Psoas muscle (tissue), 8 donors: ENCODE data around the gene CDH1. TPM values are rescaled to one million over a fixed set of nuclear protein-coding genes. Genes with fewer than 3 reads are reported as not detected.

Experiments
- ATAC-seq, 4 donors: fragments of 200-7000 bp; cut with Tn5 transposase; one replicate each; pipeline ENCODE4 v1.9.1; 2020; ENCODE audit warnings: moderate library complexity in 3 of 4, mild to moderate bottlenecking in 2 of 4
- DNase-seq, 2 donors: peaks; one replicate each; pipeline ENCODE4 v3.0.0-alpha.2; 2020
- H3K27ac ChIP-seq: fragments of 200-600 bp; one replicate; pipeline ENCODE4 v1.8.0; 2022
- H3K27me3 ChIP-seq, 3 donors: fragments of 200-600 bp in 1 of 3; one replicate each; pipeline versions ENCODE4 v1.6.1 to v1.8.0; 2013 to 2022; ENCODE audit warnings: low read length in 2 of 3, mild to moderate bottlenecking in 2 of 3, moderate library complexity in 1 of 3; ENCODE audit not compliant: insufficient read depth in 3 of 3
- H3K36me3 ChIP-seq, 2 donors: fragments of 200-600 bp in 1 of 2; one replicate each; pipeline versions ENCODE4 v1.6.1 to v1.8.0; 2013 to 2022; ENCODE audit warnings: low read depth in 1 of 2, mild to moderate bottlenecking in 1 of 2, moderate library complexity in 1 of 2; ENCODE audit not compliant: insufficient read depth in 1 of 2
- H3K4me1 ChIP-seq: fragments of 200-600 bp; one replicate; pipeline ENCODE4 v1.8.0; 2022
- H3K4me3 ChIP-seq: fragments of 200-600 bp; one replicate; pipeline ENCODE4 v1.8.0; 2022; ENCODE audit warnings: mild to moderate bottlenecking
- H3K9me3 ChIP-seq: fragments of 200-600 bp; one replicate; pipeline ENCODE4 v1.8.0; 2022
- CTCF ChIP-seq: fragments of 200-600 bp; IDR thresholded peaks from one replicate; pipeline ENCODE4 v1.8.0; 2022; ENCODE audit warnings: antibody characterized with exemption
- WGBS, 3 donors: extraction: QIAGEN DNeasy Blood & Tissue Kit; methylation state at CpG; one replicate each; pipeline versions ENCODE4 v1.1.6 to v1.1.7; 2013; 5-methylcytosine and 5-hydroxymethylcytosine counted together
- intact Hi-C, 2 donors: fragments of 100-400 bp; cut with DNase I; formaldehyde crosslinking; loops; one replicate each; pipeline versions ENCODE4 v1.11.0 to v1.14.2; 2022
- polyA plus RNA-seq, 3 donors: library from polyadenylated mRNA; stranded (reverse); fragments of 200-250 nt; gene quantifications; one replicate each; pipeline ENCODE4 v1.2.3, GENCODE V29; 2013
- total RNA-seq, 4 donors: library from RNA; stranded (reverse); fragmentation: NEBNext Ultra II Directional in 2 of 4; extraction: Animal tissue kit (Norgen Biotek cat#: 25700) in 2 of 4; gene quantifications; one replicate each; pipeline versions ENCODE4 v1.2.1 to v1.2.4, GENCODE V29; 2021 to 2023
- donor health status: healthy with polysubstance abuse.
- donor health status: DM: no; HTN: no; CAD: no; lungs with moderate emphysema.
- donor health status: Bipolar disorder and iron deficiency.
- donor health status: healthy.
- donor health status: DM: yes; HTN: yes; CAD: no.
- donor health status: DM: no; HTN: no; CAD: no.
- donor health status: DM: no; HTN: no; CAD: no.
- donor health status: DM: yes; HTN: yes; CAD: no.

The CDH1 gene
- total and polyA plus RNA-seq, 7 donors = 0.04 to 0.63 (median 0.09) TPM; not detected in 2

GRCh38 chr16:68732042-68732680 is 4.9 kb upstream of the CDH1 start:
- Histone ChIP-seq H3K36me3 (no peaks in the 10 kb centered on the region), H3K9me3 (no peaks in the 10 kb centered on the region), H3K27me3 (peaks cover 0 to 31% (median 11%) of the 10 kb centered on the region in 3 donors), H3K4me1 (no peaks in the 10 kb centered on the region), H3K4me3 (no peak overlapping the region), H3K27ac (no peak overlapping the region)
- ATAC-seq (no peak), DNase-seq (no peak)
- TF ChIP-seq CTCF = no peak
- intact Hi-C loops = no loop called here
- 38 to 44% (median 40%) methylated on average over 8 of the region's 8 CpGs for WGBS, 3 donors

- Histone ChIP-seq H3K27me3 (peaks cover 0 to 37% (median 13%) of the 10 kb centered on the region in 3 donors), H3K27ac (no peak overlapping the region), H3K4me1 (no peaks in the 10 kb centered on the region), H3K36me3 (no peaks in the 10 kb centered on the region), H3K9me3 (no peaks in the 10 kb centered on the region), H3K4me3 (no peak overlapping the region)
- TF ChIP-seq CTCF = no peak
- ATAC-seq = no peak
- intact Hi-C loops = no loop called here
- WGBS, 3 donors = 52 to 57% (median 53%) methylated on average over 4 of the region's 4 CpGs
- DNase-seq = no peak
Measured at GRCh38 chr16:68732741-68733399, 4.2 kb upstream of the CDH1 start.

DNA sequence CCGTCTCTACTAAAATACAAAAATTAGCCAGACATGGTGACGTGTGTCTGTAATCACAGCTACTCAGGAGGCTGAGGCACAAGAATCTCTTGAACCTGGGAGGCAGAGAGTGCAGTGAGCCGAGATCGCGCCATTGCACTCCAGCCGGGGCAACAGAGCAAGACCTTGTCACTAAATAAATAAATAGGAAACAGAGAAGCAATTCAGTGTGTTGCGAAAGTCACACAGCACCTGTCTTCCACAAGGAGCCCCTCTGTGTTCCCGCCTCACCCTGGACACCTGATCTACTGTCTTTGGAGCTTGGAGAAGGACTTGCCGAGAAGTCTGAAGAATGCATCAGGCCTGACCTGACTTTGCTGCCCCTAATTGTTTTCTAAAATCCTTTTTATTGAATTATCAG is 3.5 kb upstream of the CDH1 start:
- H3K27ac ChIP-seq = no peak overlapping the region
- intact Hi-C loops = no loop called here
- no peaks in the 10 kb centered on the region for H3K4me1 ChIP-seq
- ATAC-seq = no peak
- H3K27me3 ChIP-seq = peaks cover 0 to 44% (median 18%) of the 10 kb centered on the region in 3 donors
- no peaks in the 10 kb centered on the region for H3K36me3 ChIP-seq
- TF ChIP-seq CTCF = no peak
- DNase-seq = no peak
- WGBS, 3 donors = 83 to 86% (median 85%) methylated on average over 9 of the region's 9 CpGs
- H3K9me3 ChIP-seq = no peaks in the 10 kb centered on the region
- H3K4me3 ChIP-seq = no peak overlapping the region

GRCh38 chr16:68734782-68735181 is 2.3 kb upstream of the CDH1 start:
- intact Hi-C loops = no loop called here
- Histone ChIP-seq H3K36me3 (no peaks in the 10 kb centered on the region), H3K4me1 (no peaks in the 10 kb centered on the region), H3K27ac (no peak overlapping the region), H3K27me3 (peaks cover 0 to 46% (median 18%) of the 10 kb centered on the region in 3 donors), H3K9me3 (no peaks in the 10 kb centered on the region), H3K4me3 (no peak overlapping the region)
- ATAC-seq (no peak), DNase-seq (no peak)
- no peak for TF ChIP-seq CTCF
- 95 to 98% (median 96%) methylated on average over 2 of the region's 2 CpGs for WGBS, 3 donors
